Adipocyte (in vitro differentiated cells): ENCODE results near the gene CERK.
"Not testable (repeated sequence)": the region's sequence is repeated elsewhere in the genome, so short reads cannot be mapped to it uniquely, and the experiment has no call there.

Experiments used
- DNase-seq: peaks from one replicate; pipeline ENCODE4 v3.0.0-alpha.2; 2015; ENCODE audit warnings: low read depth
- H3K27me3 ChIP-seq: replicated peaks from 2 replicates; pipeline ENCODE4 v1.7.0; 2013; ENCODE audit warnings: mild to moderate bottlenecking, low read length, moderate library complexity; ENCODE audit not compliant: control insufficient read depth, insufficient read depth
- H3K36me3 ChIP-seq: 2 replicates; pipeline ENCODE4 v1.7.0; 2013; ENCODE audit warnings: low read length, mild to moderate bottlenecking, moderate library complexity; ENCODE audit not compliant: control insufficient read depth, insufficient read depth, severe bottlenecking
- H3K4me1 ChIP-seq: 2 replicates; pipeline ENCODE4 v1.7.0; 2013; ENCODE audit warnings: mild to moderate bottlenecking, low read length, moderate library complexity; ENCODE audit not compliant: control insufficient read depth, insufficient read depth
- H3K4me3 ChIP-seq: 2 replicates; pipeline ENCODE4 v1.7.0; 2013; ENCODE audit warnings: mild to moderate bottlenecking, low read length, moderate library complexity
- H3K9ac ChIP-seq: 2 replicates; pipeline ENCODE4 v1.7.0; 2013; ENCODE audit warnings: mild to moderate bottlenecking, low read length, moderate library complexity
- H3K9me3 ChIP-seq: 2 replicates; pipeline ENCODE4 v1.7.0; 2013; ENCODE audit warnings: mild to moderate bottlenecking, low read length, moderate library complexity; ENCODE audit not compliant: control insufficient read depth

The CERK gene

GRCh38 chr22:46634973-46635685 is 102.9 kb downstream of the CERK start:
- not testable (repeated sequence) for H3K36me3 ChIP-seq, H3K27me3 ChIP-seq, H3K9me3 ChIP-seq, H3K4me3 ChIP-seq, H3K4me1 ChIP-seq, H3K9ac ChIP-seq, DNase-seq
